ENCODE measurements around the gene REPS2.

REPS2 gene

DNA sequence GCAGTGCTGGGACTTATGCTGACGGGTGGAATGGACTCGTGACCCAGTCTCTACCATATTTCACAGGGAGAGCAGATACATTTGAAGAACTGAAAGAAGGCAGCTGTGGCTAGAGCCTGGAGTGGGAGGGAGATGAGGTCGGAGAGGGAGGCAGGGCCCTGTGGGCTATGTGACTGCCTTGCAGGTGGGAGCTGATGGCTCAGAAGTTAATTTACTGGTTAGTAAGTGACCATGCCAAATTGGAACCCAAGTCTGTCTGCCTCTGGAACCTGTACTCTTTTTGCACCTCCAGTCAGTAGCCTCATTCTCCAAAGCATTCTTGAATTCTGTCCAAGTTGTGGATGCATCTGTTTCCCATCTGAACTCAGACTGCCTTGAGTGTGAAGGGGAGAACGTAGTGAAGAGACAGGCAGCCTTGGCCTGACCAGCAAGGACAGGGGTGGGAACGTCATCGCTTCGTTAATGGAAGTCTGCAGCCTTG, 92.3 kb downstream of the REPS2 start:
- DNase-seq, result no peak

- DNase-seq, result no peak
Measured at GRCh38 chrX:17039826-17040225, 93.4 kb downstream of the REPS2 start.

DNA sequence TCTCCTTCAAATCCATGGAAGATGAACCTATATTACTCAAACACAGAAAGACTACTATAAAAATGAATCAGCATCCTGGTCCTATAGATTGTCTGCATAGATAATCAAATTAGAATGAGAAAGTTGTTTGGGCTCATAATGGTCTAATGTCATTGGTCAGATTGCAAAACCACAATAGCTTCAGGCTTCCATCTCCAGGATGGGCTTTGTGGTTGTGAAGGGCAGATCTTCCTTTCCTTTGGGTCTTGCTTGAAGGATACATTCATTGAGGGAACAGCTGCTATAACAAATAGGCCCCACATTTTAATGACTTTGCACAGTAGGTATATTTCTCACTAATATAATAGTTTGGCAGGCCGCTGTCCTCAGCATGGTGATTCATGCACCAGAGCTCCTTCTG, 94.3 kb downstream of the REPS2 start:
- no peak for DNase-seq

DNA sequence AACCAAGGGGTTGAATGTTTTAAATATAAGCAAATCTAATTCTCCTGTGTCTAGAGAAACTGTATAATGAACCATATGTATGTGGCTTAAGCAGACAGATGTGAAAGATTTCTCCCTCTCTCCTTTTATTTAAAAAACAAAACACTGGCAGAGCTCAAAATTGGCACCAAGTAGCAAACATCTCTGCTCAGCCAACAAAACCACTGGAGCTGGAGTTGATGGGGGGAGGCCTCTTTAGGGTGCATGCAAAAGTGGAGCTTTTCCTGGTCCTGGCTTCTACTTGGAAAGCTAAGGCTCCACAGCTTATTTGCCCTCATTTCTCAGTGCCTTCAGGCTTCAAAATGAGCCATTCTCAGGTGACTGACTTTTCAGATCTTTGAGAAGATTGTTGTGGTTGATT, 95.6 kb downstream of the REPS2 start:
- no peak for DNase-seq

DNA sequence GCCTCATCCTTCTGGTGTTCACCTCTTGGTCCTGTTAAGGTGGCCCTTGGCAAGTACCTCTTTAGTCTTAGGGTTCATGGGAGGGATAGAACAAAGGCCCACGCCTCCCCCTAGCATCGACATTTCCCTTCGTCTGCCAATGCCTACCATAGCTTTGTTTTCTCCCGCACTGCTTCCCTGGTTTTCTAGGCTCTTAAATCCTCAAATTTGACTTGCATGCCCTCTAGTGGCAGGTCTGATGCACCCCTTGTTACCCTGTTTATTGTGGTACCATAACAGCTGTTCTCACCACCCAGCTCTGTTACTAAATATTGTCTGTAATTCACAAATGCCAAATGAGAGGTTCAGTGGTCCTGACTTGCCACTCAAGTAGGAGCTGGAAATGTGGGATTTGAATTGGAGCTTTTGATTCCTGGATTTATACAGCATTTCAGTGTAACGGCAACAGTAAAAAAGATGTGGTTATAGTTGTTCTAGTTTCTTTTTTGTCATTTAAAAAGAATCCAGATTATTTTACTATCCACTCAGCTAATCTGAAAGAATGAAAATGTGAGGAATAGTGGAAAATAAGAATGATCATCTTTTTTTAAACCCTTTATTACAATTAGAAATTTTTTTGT, 100.1 kb downstream of the REPS2 start:
- peak; percentile 61 for DNase-seq

DNA sequence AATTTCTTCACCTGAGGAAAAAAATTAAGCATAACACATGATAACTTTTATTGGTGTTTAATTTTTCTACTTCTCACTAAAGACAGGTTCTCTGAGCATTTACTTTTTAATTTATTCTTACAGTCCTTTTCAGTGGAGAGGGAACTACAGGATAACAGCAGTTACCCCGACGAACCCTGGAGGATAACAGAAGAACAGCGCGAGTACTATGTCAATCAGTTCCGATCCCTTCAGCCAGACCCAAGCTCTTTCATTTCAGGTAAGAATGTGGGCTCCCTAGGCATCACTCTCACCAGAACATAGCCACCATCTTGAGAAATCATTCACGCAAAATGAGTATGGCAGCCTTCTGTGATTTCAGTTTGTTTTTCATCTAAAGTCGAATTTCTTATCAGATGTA, 100.8 kb downstream of the REPS2 start:
- DNase-seq, result no peak

- DNase-seq, result no peak
Measured at GRCh38 chrX:17052210-17052609, 105.8 kb downstream of the REPS2 start.

- no peak for DNase-seq
Measured at GRCh38 chrX:17052793-17053192, 106.3 kb downstream of the REPS2 start.

DNA sequence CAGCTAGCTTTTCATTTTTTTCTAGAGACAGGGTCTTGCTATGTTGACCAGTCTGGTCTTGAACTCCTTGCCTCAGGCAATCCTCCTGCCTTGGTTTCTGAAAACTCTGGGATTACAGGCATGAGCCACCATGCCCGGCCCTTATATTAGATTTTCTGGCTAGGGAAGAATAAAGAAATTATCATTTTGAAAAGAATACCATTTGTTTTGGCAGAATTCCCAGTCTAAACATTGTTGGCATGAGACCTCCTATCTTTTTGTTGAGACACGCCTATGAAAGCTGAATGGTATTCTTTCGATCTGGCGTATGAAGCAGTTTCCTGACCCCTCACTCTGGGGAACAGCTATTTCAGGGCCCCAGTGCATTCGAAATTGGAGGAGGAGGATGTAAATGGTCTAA, 107.0 kb downstream of the REPS2 start:
- DNase-seq, result no peak

DNA sequence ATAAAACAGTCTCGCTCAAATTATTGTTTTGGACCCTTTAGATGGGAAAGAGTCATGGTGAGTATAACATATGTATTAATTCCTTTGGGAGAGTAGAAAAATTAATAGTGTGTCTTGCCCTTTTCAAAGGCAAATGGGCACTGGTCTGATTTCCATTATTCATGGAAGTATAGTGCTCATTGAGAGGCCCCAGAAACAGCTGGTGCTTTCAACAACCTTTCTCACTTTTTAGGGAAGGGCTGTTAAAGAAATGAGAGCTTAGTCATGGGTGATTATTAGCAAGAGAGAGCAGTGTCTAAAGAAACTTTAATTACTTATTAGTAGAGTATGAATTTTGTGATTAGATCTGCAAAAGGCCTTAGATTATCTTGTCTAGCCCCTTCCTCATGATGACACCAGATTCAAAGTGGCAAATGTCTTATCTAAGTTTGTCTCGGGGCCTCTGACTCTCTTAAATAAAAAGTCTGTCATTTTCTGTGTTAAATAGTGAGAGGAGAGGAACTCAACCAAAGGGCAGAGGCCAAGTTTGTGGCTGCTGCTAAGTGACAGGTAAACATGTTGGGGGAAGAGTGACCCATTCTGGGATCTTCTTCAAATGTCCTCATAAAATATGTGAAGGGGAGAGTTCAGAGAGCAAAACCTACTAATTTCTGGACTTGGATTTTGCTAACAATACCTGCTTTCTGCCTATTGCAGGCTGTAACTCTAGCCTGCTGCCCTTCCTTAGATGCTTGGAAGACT, 110.6 kb downstream of the REPS2 start:
- DNase-seq, result no peak

DNA sequence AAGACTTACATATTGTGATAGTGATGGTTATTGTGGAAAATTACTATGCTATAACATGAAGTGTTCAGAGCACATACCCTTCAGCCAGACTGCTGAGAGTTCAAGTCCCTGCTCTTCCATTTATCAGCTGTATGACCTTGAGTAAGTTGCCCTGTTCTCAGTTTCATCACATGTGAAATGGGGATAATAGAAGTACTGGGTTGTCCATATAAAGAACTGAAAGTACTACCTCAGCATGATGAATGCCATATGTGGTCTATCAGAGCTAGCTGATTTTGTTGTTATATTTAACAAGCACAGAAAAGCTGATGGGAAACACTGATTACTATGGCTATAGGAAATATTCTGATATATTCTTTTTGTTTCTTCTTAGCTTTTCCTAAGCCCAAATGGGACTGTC, 115.6 kb downstream of the REPS2 start:
- DNase-seq, result no peak

GRCh38 chrX:17065100-17065499, 118.6 kb downstream of the REPS2 start:
- DNase-seq, result no peak

DNA sequence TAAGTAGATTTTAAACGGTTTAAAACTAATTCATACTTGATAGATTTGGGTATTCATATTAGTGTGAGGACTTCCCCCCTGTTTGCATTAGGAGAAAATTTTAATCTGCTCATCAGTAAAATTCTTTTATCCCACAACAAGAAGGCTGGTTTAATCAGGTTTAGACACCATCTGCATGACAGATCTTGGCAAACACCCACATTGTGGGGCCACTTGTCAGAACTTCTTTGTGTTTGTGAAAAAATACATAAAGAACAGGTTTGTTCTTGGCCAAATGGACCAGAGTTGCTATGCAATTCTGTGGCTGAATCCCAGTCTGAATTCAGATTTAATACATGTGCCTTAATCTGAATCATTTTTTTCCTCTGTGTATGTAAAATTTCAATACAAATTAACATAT, 121.1 kb downstream of the REPS2 start:
- no peak for DNase-seq

DNA sequence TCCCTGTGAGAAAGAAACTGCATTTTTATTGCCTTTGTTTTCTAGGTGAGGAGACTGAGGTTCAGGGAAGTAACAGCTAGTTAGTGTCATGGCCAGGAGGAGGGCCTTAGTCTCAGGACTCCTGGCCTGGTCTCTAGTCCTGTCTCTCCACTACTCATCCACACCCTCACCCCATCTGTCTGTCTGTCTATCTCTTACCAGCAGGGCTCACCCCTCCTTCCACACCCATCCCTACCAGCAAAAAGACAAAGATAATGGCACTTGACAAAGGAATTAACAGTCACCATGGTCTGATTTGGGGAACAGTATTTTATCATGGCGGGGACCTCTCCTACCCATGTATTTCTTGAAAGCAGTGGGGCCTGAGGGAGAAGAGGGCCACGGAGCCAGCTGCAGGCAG, 125.8 kb downstream of the REPS2 start:
- DNase-seq, result no peak

DNA sequence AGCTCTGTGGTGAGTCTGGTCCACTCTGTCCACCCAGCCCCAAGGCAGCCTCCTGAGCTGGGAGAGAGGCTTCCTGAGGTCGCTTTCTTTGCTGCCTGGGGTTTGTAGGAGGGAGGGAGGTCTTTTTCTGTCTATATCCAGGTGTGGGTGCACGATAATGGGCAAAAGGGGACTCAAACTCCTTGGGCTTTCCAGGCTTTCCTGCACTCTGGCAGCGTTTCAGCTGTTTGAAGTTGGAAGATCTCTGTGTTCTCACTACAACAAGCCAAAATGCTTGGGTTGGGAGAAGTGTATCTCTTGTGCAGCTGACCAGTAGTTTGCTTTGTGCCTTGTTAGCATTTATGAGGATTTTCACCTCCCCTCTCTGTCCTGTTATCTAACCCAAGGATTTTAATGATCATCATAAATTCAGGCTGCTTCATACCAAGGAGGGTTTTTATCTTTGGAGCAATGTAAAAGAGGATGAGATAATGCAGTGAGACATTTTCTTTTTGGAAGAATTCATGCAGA, 126.3 kb downstream of the REPS2 start:
- no peak for DNase-seq

GRCh38 chrX:17075004-17075403, 128.5 kb downstream of the REPS2 start:
- no peak for DNase-seq

DNA sequence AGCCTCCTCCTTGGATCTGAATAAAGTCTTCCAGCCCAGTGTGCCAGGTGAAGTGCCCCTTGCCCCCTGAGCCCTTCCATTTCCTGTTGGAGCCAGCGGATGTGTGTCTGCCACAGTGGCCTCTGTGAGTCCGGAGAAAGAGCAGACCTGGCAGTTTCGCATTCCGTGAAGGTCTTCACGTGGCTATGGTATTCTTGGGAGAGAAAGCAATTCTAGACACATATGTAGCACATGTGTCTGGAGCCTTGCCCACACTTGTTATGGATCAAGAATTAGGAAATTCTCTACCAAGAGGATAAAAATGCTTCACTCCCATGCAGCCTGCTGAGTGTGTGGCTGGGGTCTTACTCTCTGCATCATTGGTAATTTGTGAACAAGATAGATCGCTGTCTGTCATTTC, 130.9 kb downstream of the REPS2 start:
- DNase-seq, result no peak

DNA sequence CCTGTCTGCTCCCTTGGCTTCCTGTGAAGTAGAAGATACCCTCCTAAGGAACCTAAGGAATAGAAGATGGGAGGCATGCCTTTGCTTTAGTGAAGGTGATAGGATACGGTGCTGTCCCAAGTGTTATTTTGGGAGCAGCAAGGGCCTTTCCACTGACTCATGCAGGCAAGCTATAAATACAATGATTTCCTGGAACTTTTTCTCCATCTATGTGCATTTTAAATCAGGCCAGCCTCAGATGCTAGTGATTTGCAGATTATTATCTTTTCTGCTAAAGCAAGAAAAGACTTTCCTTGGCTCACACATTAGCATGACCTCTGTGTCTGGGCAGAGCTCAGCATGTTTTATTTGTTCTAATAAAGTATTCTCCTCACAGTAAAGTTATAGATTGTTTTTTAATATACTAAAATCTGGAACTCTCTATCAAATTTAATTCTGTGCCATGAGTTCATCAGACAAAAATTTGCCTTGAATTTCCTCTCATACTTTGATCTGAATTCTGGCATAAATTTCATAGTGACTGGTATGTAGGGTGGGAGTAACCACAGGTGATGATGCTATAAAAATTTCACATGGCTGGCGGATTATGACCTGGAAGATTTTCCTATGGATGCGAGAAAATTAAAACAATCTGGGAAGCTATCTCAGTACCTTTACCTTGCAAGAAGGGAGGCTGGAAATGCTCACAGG, 131.7 kb downstream of the REPS2 start:
- DNase-seq, result no peak

- DNase-seq, result no peak
Measured at GRCh38 chrX:17081511-17081910, 135.1 kb downstream of the REPS2 start.

DNA sequence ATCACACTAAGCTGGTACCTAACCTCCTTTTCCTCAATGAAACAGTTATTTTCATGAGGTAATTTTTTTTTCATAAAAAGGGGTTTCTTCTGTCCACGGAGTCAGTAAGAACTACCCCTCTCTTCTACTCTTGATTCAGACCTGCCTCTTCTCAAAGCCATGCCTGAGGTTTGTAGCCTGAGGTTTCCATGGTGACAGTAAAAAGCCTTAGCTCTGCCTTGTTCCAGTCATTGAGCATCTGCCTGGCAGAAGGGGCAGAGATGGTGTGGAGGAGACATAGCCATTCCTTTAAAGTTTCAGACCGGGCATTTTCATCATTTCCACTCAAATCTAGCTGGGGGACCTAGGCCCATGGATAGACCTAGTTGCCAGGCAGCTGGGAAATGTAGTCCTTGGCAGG, 135.5 kb downstream of the REPS2 start:
- DNase-seq, result no peak

- peak; percentile 10 for DNase-seq
Measured at GRCh38 chrX:17082831-17083230, 136.4 kb downstream of the REPS2 start.

GRCh38 chrX:17086317-17086716, 139.9 kb downstream of the REPS2 start:
- DNase-seq, result no peak

DNA sequence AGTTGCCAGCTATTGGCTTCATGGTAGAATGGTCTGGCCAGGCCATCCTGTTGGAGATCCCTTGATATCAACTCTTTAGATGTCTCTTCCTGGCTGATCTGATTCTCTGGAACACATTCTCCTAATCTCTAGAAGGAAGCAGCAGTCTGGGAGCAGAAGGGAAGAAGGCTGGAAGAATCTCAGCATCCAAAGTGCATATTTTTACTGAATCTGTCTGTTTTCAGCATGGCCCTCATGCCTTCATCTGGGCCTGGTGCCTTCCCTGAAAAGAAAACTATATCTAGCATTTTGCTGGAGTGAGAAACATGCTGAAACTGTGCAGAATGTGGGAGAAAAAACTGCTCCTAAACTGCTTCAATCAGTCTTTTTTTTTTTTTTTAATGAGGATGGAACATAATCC, 148.7 kb downstream of the REPS2 start:
- DNase-seq, result no peak

Measured in activated CD4-positive, alpha-beta T cell treated with anti-CD3 and anti-CD28 coated beads, Interleukin-2, Interleukin-6, amounts not matched to agents 100 ng/mL and 50 ng/mL, durations not matched to agents 16 hours and 8 hours (primary cell).